Jurkat, Clone E6-1 (cell line): ENCODE measurements around the gene BPI.
"Not testable (repeated sequence)": the region's sequence is repeated elsewhere in the genome, so short reads cannot be mapped to it uniquely, and the experiment has no call there.

ENCODE experiments used
- DNase-seq: peaks from one replicate; pipeline ENCODE4 v3.0.0-alpha.2; 2011; ENCODE audit warnings: low read depth, low spot score
- H3K4me3 ChIP-seq: 2 replicates; pipeline ENCODE4 v1.5.1; 2011; ENCODE audit warnings: mild to moderate bottlenecking, low read length, control low read depth, moderate library complexity

BPI gene

GRCh38 chr20:38324159-38324558 is 20.2 kb downstream of the BPI start:
- H3K4me3 ChIP-seq = no peak overlapping the region
- no peak for DNase-seq

- DNase-seq = no peak
- H3K4me3 ChIP-seq = no peak overlapping the region
Observed at GRCh38 chr20:38325167-38325566, 21.2 kb downstream of the BPI start.

GRCh38 chr20:38325905-38326304 is 21.9 kb downstream of the BPI start:
- no peak overlapping the region for H3K4me3 ChIP-seq
- no peak for DNase-seq

- H3K4me3 ChIP-seq = no peak overlapping the region
- DNase-seq = no peak
Observed at GRCh38 chr20:38326309-38326708, 22.4 kb downstream of the BPI start.

- no peak overlapping the region for H3K4me3 ChIP-seq
- no peak for DNase-seq
Observed at GRCh38 chr20:38330638-38331037, 26.7 kb downstream of the BPI start.

- no peak for DNase-seq
- H3K4me3 ChIP-seq = no peak overlapping the region
Observed at GRCh38 chr20:38331245-38331644, 27.3 kb downstream of the BPI start.

- DNase-seq = no peak
- H3K4me3 ChIP-seq = no peak overlapping the region
Observed at GRCh38 chr20:38331814-38332213, 27.9 kb downstream of the BPI start.

- no peak for DNase-seq
- no peak overlapping the region for H3K4me3 ChIP-seq
Observed at GRCh38 chr20:38334016-38334415, 30.1 kb downstream of the BPI start.

GRCh38 chr20:38336726-38337125 is 32.8 kb downstream of the BPI start:
- H3K4me3 ChIP-seq = no peak overlapping the region

GRCh38 chr20:38337561-38338140 is 33.7 kb downstream of the BPI start:
- H3K4me3 ChIP-seq = no peak overlapping the region
- DNase-seq = no peak

More at GRCh38 chr20:38336726-38337125, 32.8 kb downstream of the BPI start:
- no peak for DNase-seq

- no peak for DNase-seq
- no peak overlapping the region for H3K4me3 ChIP-seq
Observed at GRCh38 chr20:38338849-38339520, 35.0 kb downstream of the BPI start.

GRCh38 chr20:38339521-38339896 is 35.6 kb downstream of the BPI start:
- not testable (repeated sequence) for DNase-seq, H3K4me3 ChIP-seq

- H3K4me3 ChIP-seq = no peak overlapping the region
- no peak for DNase-seq
Observed at GRCh38 chr20:38339997-38340396, 36.0 kb downstream of the BPI start.

GRCh38 chr20:38340693-38341092 is 36.7 kb downstream of the BPI start:
- DNase-seq = no peak
- H3K4me3 ChIP-seq = no peak overlapping the region

GRCh38 chr20:38342216-38342615 is 38.3 kb downstream of the BPI start:
- no peak for DNase-seq
- no peak overlapping the region for H3K4me3 ChIP-seq

GRCh38 chr20:38342713-38343310 is 38.9 kb downstream of the BPI start:
- no peak for DNase-seq
- no peak overlapping the region for H3K4me3 ChIP-seq

- no peak for DNase-seq
- no peak overlapping the region for H3K4me3 ChIP-seq
Observed at GRCh38 chr20:38343311-38344106, 39.6 kb downstream of the BPI start.

- no peak overlapping the region for H3K4me3 ChIP-seq
- DNase-seq = no peak
Observed at GRCh38 chr20:38344107-38344701, 40.2 kb downstream of the BPI start.

GRCh38 chr20:38345643-38346042 is 41.7 kb downstream of the BPI start:
- DNase-seq = no peak

GRCh38 chr20:38346247-38346651 is 42.3 kb downstream of the BPI start, which contains the start of gene LBP:
LBP (plus strand) TSS chr20:38346482; CDS start chr20:38346517, 35 bp downstream.
- no peak for DNase-seq
- no peak within 1 kb of the TSS for H3K4me3 ChIP-seq

More at GRCh38 chr20:38345643-38346042, 41.7 kb downstream of the BPI start:
- H3K4me3 ChIP-seq = no peak overlapping the region
